Tibial artery (tissue), 4 donors: ENCODE data around the gene CCNA1.

Experiments
- DNase-seq, 2 donors: peaks; one replicate each; pipeline ENCODE4 v3.0.0-alpha.2; 2019
- H3K27ac ChIP-seq, 2 donors: fragments of 200-600 bp; sonication (generic) in 1 of 2; 1 replicate in 1 of 2; 2 replicates in 1 of 2; pipeline ENCODE4 v1.5.1; 2018 to 2019; ENCODE audit warnings: mild to moderate bottlenecking in 1 of 2
- H3K27me3 ChIP-seq, 2 donors: fragments of 200-600 bp; sonication (generic) in 1 of 2; one replicate each; pipeline versions ENCODE4 v1.5.1 to v1.6.0; 2016 to 2019
- H3K36me3 ChIP-seq, 3 donors: fragments of 200-600 bp; sonication (generic) in 2 of 3; one replicate each; pipeline ENCODE4 v1.5.1; 2016 to 2019; ENCODE audit warnings: mild to moderate bottlenecking in 2 of 3
- H3K4me1 ChIP-seq, 4 donors: fragments of 200-600 bp; sonication (generic) in 2 of 4; 1 replicate in 3 of 4; 2 replicates in 1 of 4; pipeline ENCODE4 v1.5.1; 2016 to 2019
- H3K4me3 ChIP-seq, 2 donors: fragments of 200-600 bp; sonication (generic) in 1 of 2; 1 replicate in 1 of 2; 2 replicates in 1 of 2; pipeline ENCODE4 v1.5.1; 2018 to 2019; ENCODE audit warnings: mild to moderate bottlenecking in 2 of 2
- H3K9me3 ChIP-seq, 3 donors: fragments of 200-600 bp; sonication (generic) in 1 of 3; one replicate each; pipeline ENCODE4 v1.5.1; 2016 to 2019
- intact Hi-C: fragments of 100-400 bp; cut with DNase I; formaldehyde crosslinking; loops from one replicate; pipeline ENCODE4 v1.15.0; 2023; ENCODE audit warnings: low total_unique reads
- TF ChIP-seq, protein P1 (sequence below), 2 experiments: fragments of 200-600 bp in 1 of 2; fragments of 450-650 bp in 1 of 2; IDR thresholded peaks; one replicate each; pipeline ENCODE4 v1.5.1; 2017 to 2019; ENCODE audit warnings: antibody characterized with exemption in 2 of 2, mild to moderate bottlenecking in 1 of 2, moderate library complexity in 1 of 2

Gene CCNA1

DNA sequence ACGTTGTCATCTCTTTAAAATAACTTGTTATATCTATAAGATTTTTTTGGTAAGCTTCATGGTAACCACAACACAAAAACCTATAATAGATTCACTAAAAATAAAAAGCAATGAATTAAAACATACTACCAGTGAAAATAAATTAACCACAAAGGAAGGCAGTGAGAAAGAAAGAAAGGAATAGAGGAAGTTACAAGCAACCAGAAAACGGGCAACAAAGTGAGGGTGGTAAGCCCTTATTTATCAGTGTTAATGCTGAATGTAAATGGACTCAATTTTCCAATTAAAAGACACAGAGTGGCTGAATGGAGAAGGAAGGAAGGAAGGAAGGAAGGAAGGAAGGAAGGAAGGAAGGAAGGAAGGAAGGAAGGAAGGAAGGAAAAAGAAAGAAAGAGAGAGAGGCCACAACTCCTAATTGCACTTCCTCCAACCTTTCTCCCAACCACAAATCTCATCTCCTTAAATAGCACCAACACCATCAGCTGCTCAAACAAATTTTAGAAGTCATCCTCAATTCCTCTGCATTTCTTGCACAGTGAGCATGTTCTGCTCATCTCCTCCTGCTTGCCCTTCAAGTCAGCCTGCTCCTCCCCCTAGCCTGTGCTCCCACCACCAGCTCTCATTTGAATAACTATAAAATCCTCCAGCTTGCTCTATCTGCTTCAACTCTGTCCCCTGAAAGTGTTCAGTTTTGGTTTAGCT lies 48.6 kb downstream of the CCNA1 start:
- intact Hi-C loops, result no loop called here

DNA sequence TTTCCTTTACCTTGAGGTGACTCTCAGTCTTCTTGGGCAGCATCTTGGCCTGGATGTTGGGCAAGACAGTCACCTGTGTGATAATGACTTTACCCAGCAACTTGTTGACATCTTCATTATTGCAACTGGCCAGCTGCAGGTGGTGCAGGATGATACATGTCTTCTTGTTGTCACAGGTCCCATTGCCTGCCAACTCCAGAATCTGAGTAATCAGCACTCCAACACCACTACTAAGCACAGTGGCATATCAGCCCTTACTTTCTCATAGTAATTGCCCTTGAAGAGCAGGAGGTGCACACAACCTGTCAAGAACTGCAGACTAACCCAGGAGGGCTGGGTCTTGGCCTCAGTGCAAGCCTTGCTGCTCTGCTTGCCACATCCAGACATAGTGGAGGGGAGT lies 57.8 kb downstream of the CCNA1 start:
- Histone ChIP-seq H3K4me1 (no peaks in the 10 kb centered on the region), H3K27ac (no peak overlapping the region), H3K4me3 (no peak overlapping the region), H3K27me3 (no peaks in the 10 kb centered on the region), H3K9me3 (no peaks in the 10 kb centered on the region), H3K36me3 (no peaks in the 10 kb centered on the region)
- TF ChIP-seq, protein P1, sequence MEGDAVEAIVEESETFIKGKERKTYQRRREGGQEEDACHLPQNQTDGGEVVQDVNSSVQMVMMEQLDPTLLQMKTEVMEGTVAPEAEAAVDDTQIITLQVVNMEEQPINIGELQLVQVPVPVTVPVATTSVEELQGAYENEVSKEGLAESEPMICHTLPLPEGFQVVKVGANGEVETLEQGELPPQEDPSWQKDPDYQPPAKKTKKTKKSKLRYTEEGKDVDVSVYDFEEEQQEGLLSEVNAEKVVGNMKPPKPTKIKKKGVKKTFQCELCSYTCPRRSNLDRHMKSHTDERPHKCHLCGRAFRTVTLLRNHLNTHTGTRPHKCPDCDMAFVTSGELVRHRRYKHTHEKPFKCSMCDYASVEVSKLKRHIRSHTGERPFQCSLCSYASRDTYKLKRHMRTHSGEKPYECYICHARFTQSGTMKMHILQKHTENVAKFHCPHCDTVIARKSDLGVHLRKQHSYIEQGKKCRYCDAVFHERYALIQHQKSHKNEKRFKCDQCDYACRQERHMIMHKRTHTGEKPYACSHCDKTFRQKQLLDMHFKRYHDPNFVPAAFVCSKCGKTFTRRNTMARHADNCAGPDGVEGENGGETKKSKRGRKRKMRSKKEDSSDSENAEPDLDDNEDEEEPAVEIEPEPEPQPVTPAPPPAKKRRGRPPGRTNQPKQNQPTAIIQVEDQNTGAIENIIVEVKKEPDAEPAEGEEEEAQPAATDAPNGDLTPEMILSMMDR (IDR thresholded peaks at IDR 0.05), result no peak
- no peak for DNase-seq
- intact Hi-C loops, result no loop called here

More for the DNA sequence above, 48.6 kb downstream of the CCNA1 start:
- no peaks in the 10 kb centered on the region for H3K36me3 ChIP-seq
- no peak for DNase-seq
- no peak overlapping the region for H3K27ac ChIP-seq
- H3K4me1 ChIP-seq, result no peaks in the 10 kb centered on the region
- TF ChIP-seq, protein P1 (IDR thresholded peaks at IDR 0.05), result no peak
- H3K4me3 ChIP-seq, result no peak overlapping the region
- H3K9me3 ChIP-seq, result peaks cover 0 to 4% (median under 1%) of the 10 kb centered on the region in 3 donors
- no peaks in the 10 kb centered on the region for H3K27me3 ChIP-seq
